ENCODE measurements around the gene ZMIZ2. TPM values are rescaled to one million over a fixed set of nuclear protein-coding genes. Genes with fewer than 3 reads are reported as not detected.

Gene ZMIZ2
- total and polyA plus RNA-seq, 2 experiments from 2014 or later: 15.5 to 46.1 TPM

- Histone ChIP-seq H3K79me2 (replicated peaks; ENCODE audit: insufficient read depth) (no peaks in the 10 kb centered on the region), H3K4me2 (no peak overlapping the region), H2AFZ (no peak overlapping the region), H3F3A (replicated peaks; ENCODE audit: low read depth) (no peaks in the 10 kb centered on the region), H3K36me3 (ENCODE audit: insufficient read depth) (no peaks in the 10 kb centered on the region), H4K20me1 (replicated peaks; ENCODE audit: insufficient read depth) (no peaks in the 10 kb centered on the region), H3K27ac (ENCODE audit: low read depth) (no peak overlapping the region), H3K4me3 (no peak overlapping the region), H3K27me3 (ENCODE audit: insufficient read depth) (no peaks in the 10 kb centered on the region), H3K9me2 (ENCODE audit: insufficient read depth) (no peaks in the 10 kb centered on the region), H3K4me1 (ENCODE audit: insufficient read depth) (no peaks in the 10 kb centered on the region)
- H3K27me3 Mint-ChIP-seq (ENCODE audit: insufficient read depth, low read depth, poor library complexity): peaks cover 6% of the 10 kb centered on the region
- H3K27ac Mint-ChIP-seq: no peak overlapping the region
- H3K36me3 Mint-ChIP-seq (ENCODE audit: low read depth): no peaks in the 10 kb centered on the region
- DNase-seq (ENCODE audit: low spot score) (no peak), ATAC-seq (no peak)
- H3K4me3 Mint-ChIP-seq: no peak overlapping the region
- TF ChIP-seq CREB1 (CRISPR knock-in tag; IDR thresholded peaks at IDR 0.05; ENCODE audit: low read depth): no peak
- TF ChIP-seq STAT1 (IDR thresholded peaks at IDR 0.05; ENCODE audit: unreplicated experiment): no peak
- TF ChIP-seq NANOG (IDR thresholded peaks at IDR 0.05; ENCODE audit: borderline replicate concordance): no peak
- no peak for TF ChIP-seq ETS1 (IDR thresholded peaks at IDR 0.05)
- no peak for TF ChIP-seq ZNF331 (CRISPR knock-in tag; IDR thresholded peaks at IDR 0.05; ENCODE audit: low read depth)
- no peak for TF ChIP-seq EZH2 (IDR thresholded peaks at IDR 0.05; ENCODE audit: low read depth, unreplicated experiment)
- TF ChIP-seq POLR2AphosphoS5 (IDR thresholded peaks at IDR 0.05; ENCODE audit: low read depth): no peak
- no peak for TF ChIP-seq ZNF462 (CRISPR knock-in tag; IDR thresholded peaks at IDR 0.05)
- TF ChIP-seq EZH2phosphoT487 (IDR thresholded peaks at IDR 0.05; ENCODE audit: unreplicated experiment): no peak
- no peak for TF ChIP-seq ZNF114 (CRISPR knock-in tag; IDR thresholded peaks at IDR 0.05)
- no peak for TF ChIP-seq JUNB (IDR thresholded peaks at IDR 0.05; ENCODE audit: unreplicated experiment)
- TF ChIP-seq CTCF (conservative IDR thresholded peaks at IDR 0.05; ENCODE audit: low read depth in 2 of 2): no peak
- TF ChIP-seq, protein P1, sequence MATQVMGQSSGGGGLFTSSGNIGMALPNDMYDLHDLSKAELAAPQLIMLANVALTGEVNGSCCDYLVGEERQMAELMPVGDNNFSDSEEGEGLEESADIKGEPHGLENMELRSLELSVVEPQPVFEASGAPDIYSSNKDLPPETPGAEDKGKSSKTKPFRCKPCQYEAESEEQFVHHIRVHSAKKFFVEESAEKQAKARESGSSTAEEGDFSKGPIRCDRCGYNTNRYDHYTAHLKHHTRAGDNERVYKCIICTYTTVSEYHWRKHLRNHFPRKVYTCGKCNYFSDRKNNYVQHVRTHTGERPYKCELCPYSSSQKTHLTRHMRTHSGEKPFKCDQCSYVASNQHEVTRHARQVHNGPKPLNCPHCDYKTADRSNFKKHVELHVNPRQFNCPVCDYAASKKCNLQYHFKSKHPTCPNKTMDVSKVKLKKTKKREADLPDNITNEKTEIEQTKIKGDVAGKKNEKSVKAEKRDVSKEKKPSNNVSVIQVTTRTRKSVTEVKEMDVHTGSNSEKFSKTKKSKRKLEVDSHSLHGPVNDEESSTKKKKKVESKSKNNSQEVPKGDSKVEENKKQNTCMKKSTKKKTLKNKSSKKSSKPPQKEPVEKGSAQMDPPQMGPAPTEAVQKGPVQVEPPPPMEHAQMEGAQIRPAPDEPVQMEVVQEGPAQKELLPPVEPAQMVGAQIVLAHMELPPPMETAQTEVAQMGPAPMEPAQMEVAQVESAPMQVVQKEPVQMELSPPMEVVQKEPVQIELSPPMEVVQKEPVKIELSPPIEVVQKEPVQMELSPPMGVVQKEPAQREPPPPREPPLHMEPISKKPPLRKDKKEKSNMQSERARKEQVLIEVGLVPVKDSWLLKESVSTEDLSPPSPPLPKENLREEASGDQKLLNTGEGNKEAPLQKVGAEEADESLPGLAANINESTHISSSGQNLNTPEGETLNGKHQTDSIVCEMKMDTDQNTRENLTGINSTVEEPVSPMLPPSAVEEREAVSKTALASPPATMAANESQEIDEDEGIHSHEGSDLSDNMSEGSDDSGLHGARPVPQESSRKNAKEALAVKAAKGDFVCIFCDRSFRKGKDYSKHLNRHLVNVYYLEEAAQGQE (IDR thresholded peaks at IDR 0.05; ENCODE audit: unreplicated experiment): no peak
- no peaks in the 10 kb centered on the region for H3K4me1 Mint-ChIP-seq
- no peaks in the 10 kb centered on the region for H3K9me3 Mint-ChIP-seq
Measured at GRCh38 chr7:44740055-44740454, 8.6 kb upstream of the ZMIZ2 start.

Measured in GM23338 (cell line).